ENCODE measurements around the gene ZCCHC17. TPM values are rescaled to one million over a fixed set of nuclear protein-coding genes. Genes with fewer than 3 reads are reported as not detected.

The ZCCHC17 gene
- polyA plus RNA-seq, 3 donors from 2014 or later, result 72.0 to 133 (median 74.1) TPM

- H3K27me3 Mint-ChIP-seq (ENCODE audit: low read depth in 3 of 3), result peaks cover 0 to 2% (median 0%) of the 10 kb centered on the region in 3 donors
- peaks cover 4 to 21% (median 11%) of the 10 kb centered on the region in 3 donors for H3K36me3 Mint-ChIP-seq
- no peaks in the 10 kb centered on the region for H3K4me1 Mint-ChIP-seq
- H3K4me3 Mint-ChIP-seq, result no peak overlapping the region
- H3K9me3 Mint-ChIP-seq, result no peaks in the 10 kb centered on the region
- DNase-seq, result no peak
- no peak overlapping the region for H3K27ac Mint-ChIP-seq
Observed at GRCh38 chr1:31324992-31325391, 28.2 kb downstream of the ZCCHC17 start.

GRCh38 chr1:31326461-31326860 lies 29.6 kb downstream of the ZCCHC17 start:
- no peaks in the 10 kb centered on the region for H3K4me1 Mint-ChIP-seq
- H3K36me3 Mint-ChIP-seq, result peaks cover 0 to 10% (median 4%) of the 10 kb centered on the region in 3 donors
- no peak for DNase-seq
- H3K27ac Mint-ChIP-seq, result peak overlapping the region in 1 of 6 donors; percentile 30
- H3K9me3 Mint-ChIP-seq, result no peaks in the 10 kb centered on the region
- H3K27me3 Mint-ChIP-seq (ENCODE audit: low read depth in 3 of 3), result peaks cover 0 to 2% (median 0%) of the 10 kb centered on the region in 3 donors
- no peak overlapping the region for H3K4me3 Mint-ChIP-seq

GRCh38 chr1:31327381-31327780 lies 30.5 kb downstream of the ZCCHC17 start:
- H3K4me3 Mint-ChIP-seq, result no peak overlapping the region

GRCh38 chr1:31335007-31335406 lies 38.2 kb downstream of the ZCCHC17 start:
- Mint-ChIP-seq H3K36me3 (peaks cover 0 to 21% (median 12%) of the 10 kb centered on the region in 3 donors), H3K4me3 (no peak overlapping the region), H3K4me1 (peaks cover 0 to 4% of the 10 kb centered on the region in 2 donors), H3K9me3 (no peaks in the 10 kb centered on the region), H3K27ac (peak overlapping the region in 3 of 6 donors; percentile 7 to 40 (median 23)), H3K27me3 (ENCODE audit: low read depth in 3 of 3) (peaks cover 0 to 3% (median 0%) of the 10 kb centered on the region in 3 donors)
- peak; percentile 22 to 40 (median 28) for DNase-seq

More at GRCh38 chr1:31327381-31327780, 30.5 kb downstream of the ZCCHC17 start:
- Mint-ChIP-seq H3K9me3 (no peaks in the 10 kb centered on the region), H3K27ac (no peak overlapping the region), H3K27me3 (ENCODE audit: low read depth in 3 of 3) (peaks cover 0 to 2% (median 0%) of the 10 kb centered on the region in 3 donors), H3K36me3 (peaks cover 0 to 6% (median 0%) of the 10 kb centered on the region in 3 donors), H3K4me1 (no peaks in the 10 kb centered on the region)
- no peak for DNase-seq

GRCh38 chr1:31336687-31337467 lies 40.0 kb downstream of the ZCCHC17 start:
- DNase-seq, result no peak
- H3K27me3 Mint-ChIP-seq (ENCODE audit: low read depth in 3 of 3), result peaks cover 0 to 3% (median 0%) of the 10 kb centered on the region in 3 donors
- no peaks in the 10 kb centered on the region for H3K9me3 Mint-ChIP-seq
- H3K27ac Mint-ChIP-seq, result no peak overlapping the region
- no peak overlapping the region for H3K4me3 Mint-ChIP-seq
- H3K36me3 Mint-ChIP-seq, result peaks cover 0 to 21% (median 14%) of the 10 kb centered on the region in 3 donors
- H3K4me1 Mint-ChIP-seq, result peaks cover 0 to 4% of the 10 kb centered on the region in 2 donors

- Mint-ChIP-seq H3K4me1 (no peaks in the 10 kb centered on the region), H3K27ac (no peak overlapping the region), H3K9me3 (no peaks in the 10 kb centered on the region), H3K27me3 (ENCODE audit: low read depth in 3 of 3) (peaks cover 0 to 1% (median 0%) of the 10 kb centered on the region in 3 donors), H3K36me3 (peaks cover 6 to 19% (median 14%) of the 10 kb centered on the region in 3 donors), H3K4me3 (no peak overlapping the region)
- no peak for DNase-seq
Observed at GRCh38 chr1:31344503-31344902, 47.7 kb downstream of the ZCCHC17 start.

GRCh38 chr1:31345635-31346034 lies 48.8 kb downstream of the ZCCHC17 start:
- Mint-ChIP-seq H3K4me1 (no peaks in the 10 kb centered on the region), H3K9me3 (no peaks in the 10 kb centered on the region), H3K27me3 (ENCODE audit: low read depth in 3 of 3) (peaks cover 0 to 1% (median 0%) of the 10 kb centered on the region in 3 donors), H3K36me3 (peaks cover 6 to 22% (median 19%) of the 10 kb centered on the region in 3 donors), H3K4me3 (no peak overlapping the region), H3K27ac (no peak overlapping the region)
- no peak for DNase-seq

GRCh38 chr1:31346785-31347184 lies 50.0 kb downstream of the ZCCHC17 start:
- H3K27me3 Mint-ChIP-seq (ENCODE audit: low read depth in 3 of 3), result peaks cover 0 to 1% (median 0%) of the 10 kb centered on the region in 3 donors
- no peak overlapping the region for H3K4me3 Mint-ChIP-seq
- no peaks in the 10 kb centered on the region for H3K9me3 Mint-ChIP-seq
- no peak for DNase-seq
- no peak overlapping the region for H3K27ac Mint-ChIP-seq
- H3K4me1 Mint-ChIP-seq, result no peaks in the 10 kb centered on the region
- H3K36me3 Mint-ChIP-seq, result peaks cover 8 to 27% (median 21%) of the 10 kb centered on the region in 3 donors

- H3K4me1 Mint-ChIP-seq, result no peaks in the 10 kb centered on the region
- no peaks in the 10 kb centered on the region for H3K9me3 Mint-ChIP-seq
- no peak overlapping the region for H3K4me3 Mint-ChIP-seq
- H3K27ac Mint-ChIP-seq, result no peak overlapping the region
- peaks cover 10 to 32% (median 26%) of the 10 kb centered on the region in 3 donors for H3K36me3 Mint-ChIP-seq
- no peak for DNase-seq
- H3K27me3 Mint-ChIP-seq (ENCODE audit: low read depth in 3 of 3), result peaks cover 0 to 1% (median 0%) of the 10 kb centered on the region in 3 donors
Observed at GRCh38 chr1:31348449-31348848, 51.6 kb downstream of the ZCCHC17 start.

GRCh38 chr1:31354283-31354682 lies 57.5 kb downstream of the ZCCHC17 start:
- H3K4me3 Mint-ChIP-seq, result no peak overlapping the region
- no peak overlapping the region for H3K27ac Mint-ChIP-seq
- no peaks in the 10 kb centered on the region for H3K9me3 Mint-ChIP-seq
- H3K27me3 Mint-ChIP-seq (ENCODE audit: low read depth in 3 of 3), result no peaks in the 10 kb centered on the region
- peaks cover 19 to 39% (median 31%) of the 10 kb centered on the region in 3 donors for H3K36me3 Mint-ChIP-seq
- no peaks in the 10 kb centered on the region for H3K4me1 Mint-ChIP-seq
- DNase-seq, result no peak

- H3K9me3 Mint-ChIP-seq, result no peaks in the 10 kb centered on the region
- DNase-seq, result no peak
- no peaks in the 10 kb centered on the region for H3K4me1 Mint-ChIP-seq
- H3K36me3 Mint-ChIP-seq, result peaks cover 19 to 29% (median 26%) of the 10 kb centered on the region in 3 donors
- no peaks in the 10 kb centered on the region for H3K27me3 Mint-ChIP-seq (ENCODE audit: low read depth in 3 of 3)
- no peak overlapping the region for H3K27ac Mint-ChIP-seq
- H3K4me3 Mint-ChIP-seq, result no peak overlapping the region
Observed at GRCh38 chr1:31356427-31356826, 59.6 kb downstream of the ZCCHC17 start.

GRCh38 chr1:31361607-31362006 lies 64.8 kb downstream of the ZCCHC17 start:
- Mint-ChIP-seq H3K4me3 (no peak overlapping the region), H3K27ac (no peak overlapping the region), H3K9me3 (no peaks in the 10 kb centered on the region), H3K36me3 (peaks cover 24 to 43% (median 36%) of the 10 kb centered on the region in 3 donors), H3K27me3 (ENCODE audit: low read depth in 3 of 3) (peaks cover 0 to 1% (median 0%) of the 10 kb centered on the region in 3 donors), H3K4me1 (no peaks in the 10 kb centered on the region)
- DNase-seq, result no peak

- peaks cover 0 to 1% (median 0%) of the 10 kb centered on the region in 3 donors for H3K27me3 Mint-ChIP-seq (ENCODE audit: low read depth in 3 of 3)
- DNase-seq, result no peak
- H3K9me3 Mint-ChIP-seq, result no peaks in the 10 kb centered on the region
- no peak overlapping the region for H3K4me3 Mint-ChIP-seq
- no peak overlapping the region for H3K27ac Mint-ChIP-seq
- peaks cover 24 to 43% (median 36%) of the 10 kb centered on the region in 3 donors for H3K36me3 Mint-ChIP-seq
- H3K4me1 Mint-ChIP-seq, result no peaks in the 10 kb centered on the region
Observed at GRCh38 chr1:31362032-31362431, 65.2 kb downstream of the ZCCHC17 start.

GRCh38 chr1:31364561-31365250 lies 67.9 kb downstream of the ZCCHC17 start:
- DNase-seq, result no peak
- Mint-ChIP-seq H3K27ac (no peak overlapping the region), H3K36me3 (peaks cover 13 to 31% (median 27%) of the 10 kb centered on the region in 3 donors), H3K27me3 (ENCODE audit: low read depth in 3 of 3) (peaks cover 0 to 1% (median 0%) of the 10 kb centered on the region in 3 donors), H3K9me3 (no peaks in the 10 kb centered on the region), H3K4me3 (no peak overlapping the region), H3K4me1 (no peaks in the 10 kb centered on the region)

All from immature natural killer cell (primary cell).